Retinal pigment epithelial cell (primary cell): ENCODE data around the gene TMTC1.
A peak's percentile ranks its signal among the peaks of the same experiment; 100 is the strongest.

ENCODE experiments used
- DNase-seq: peaks from one replicate; pipeline ENCODE4 v3.0.0-alpha.2; 2010; ENCODE audit warnings: low read depth
- H3K4me3 ChIP-seq: 2 replicates; pipeline ENCODE4 v1.5.1; 2011; ENCODE audit warnings: mild to moderate bottlenecking, low read length, control low read depth, moderate library complexity
- TF ChIP-seq, protein P1 (sequence below): conservative IDR thresholded peaks from 2 replicates; pipeline ENCODE4 v1.5.1; 2011; ENCODE audit warnings: low read depth, low read length, control low read depth, inconsistent platforms

TMTC1 gene

DNA sequence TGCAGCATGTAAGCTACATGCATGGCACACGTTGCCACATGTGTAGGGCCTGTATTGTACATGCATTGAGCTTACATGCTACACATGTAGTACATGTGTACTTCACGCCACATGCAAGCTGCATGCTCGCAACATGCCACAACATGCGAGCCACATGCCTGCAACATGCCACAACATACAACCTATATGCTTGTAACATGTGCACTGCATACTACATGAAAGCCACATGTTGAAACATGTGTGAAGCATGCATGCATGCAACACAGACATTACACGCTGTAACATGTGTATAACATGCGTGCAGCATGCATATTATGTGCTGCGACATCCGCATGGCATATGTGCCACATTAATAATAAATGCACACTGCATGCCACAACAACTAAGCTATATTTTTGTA lies 9.1 kb upstream of the TMTC1 start:
- H3K4me3 ChIP-seq, result no peak overlapping the region
- DNase-seq, result no peak
- TF ChIP-seq, protein P1, sequence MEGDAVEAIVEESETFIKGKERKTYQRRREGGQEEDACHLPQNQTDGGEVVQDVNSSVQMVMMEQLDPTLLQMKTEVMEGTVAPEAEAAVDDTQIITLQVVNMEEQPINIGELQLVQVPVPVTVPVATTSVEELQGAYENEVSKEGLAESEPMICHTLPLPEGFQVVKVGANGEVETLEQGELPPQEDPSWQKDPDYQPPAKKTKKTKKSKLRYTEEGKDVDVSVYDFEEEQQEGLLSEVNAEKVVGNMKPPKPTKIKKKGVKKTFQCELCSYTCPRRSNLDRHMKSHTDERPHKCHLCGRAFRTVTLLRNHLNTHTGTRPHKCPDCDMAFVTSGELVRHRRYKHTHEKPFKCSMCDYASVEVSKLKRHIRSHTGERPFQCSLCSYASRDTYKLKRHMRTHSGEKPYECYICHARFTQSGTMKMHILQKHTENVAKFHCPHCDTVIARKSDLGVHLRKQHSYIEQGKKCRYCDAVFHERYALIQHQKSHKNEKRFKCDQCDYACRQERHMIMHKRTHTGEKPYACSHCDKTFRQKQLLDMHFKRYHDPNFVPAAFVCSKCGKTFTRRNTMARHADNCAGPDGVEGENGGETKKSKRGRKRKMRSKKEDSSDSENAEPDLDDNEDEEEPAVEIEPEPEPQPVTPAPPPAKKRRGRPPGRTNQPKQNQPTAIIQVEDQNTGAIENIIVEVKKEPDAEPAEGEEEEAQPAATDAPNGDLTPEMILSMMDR, result no peak

DNA sequence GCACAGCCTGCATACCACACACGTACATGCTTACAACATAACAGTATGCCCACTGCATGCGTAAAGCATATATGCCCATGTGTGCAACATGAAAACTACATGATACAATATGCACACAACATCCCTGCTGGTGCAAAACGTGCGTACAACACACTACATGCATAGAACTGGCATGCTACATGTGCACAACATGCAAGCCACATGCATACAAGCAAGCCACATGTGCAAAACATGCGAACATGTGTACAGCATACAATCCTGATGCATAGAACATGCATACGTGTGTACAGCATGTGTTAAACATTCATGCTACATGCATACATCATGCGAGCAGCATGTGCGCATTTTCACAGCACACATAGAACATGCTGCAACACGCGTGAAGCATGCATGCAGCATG lies 8.4 kb upstream of the TMTC1 start:
- TF ChIP-seq, protein P1, result no peak
- no peak for DNase-seq
- no peak overlapping the region for H3K4me3 ChIP-seq

GRCh38 chr12:29782871-29783772 lies 620 bp downstream of the TMTC1 start:
- H3K4me3 ChIP-seq, result peak overlapping the region; percentile 90
- DNase-seq, result no peak
- TF ChIP-seq, protein P1, result no peak

GRCh38 chr12:29782285-29782870 lies 1.4 kb downstream of the TMTC1 start:
- peak overlapping the region; percentile 90 for H3K4me3 ChIP-seq
- peak; percentile 64 for DNase-seq
- TF ChIP-seq, protein P1, result no peak

- peak overlapping the region; percentile 90 for H3K4me3 ChIP-seq
- TF ChIP-seq, protein P1, result no peak
- no peak for DNase-seq
These were observed 2.0 kb downstream of the TMTC1 start for GRCh38 chr12:29781705-29782266.

GRCh38 chr12:29781188-29781587 lies 2.6 kb downstream of the TMTC1 start:
- DNase-seq, result no peak
- TF ChIP-seq, protein P1, result no peak
- peak overlapping the region; percentile 90 for H3K4me3 ChIP-seq
